GM23338 (cell line): ENCODE measurements around the gene CASP2. TPM values are rescaled to one million over a fixed set of nuclear protein-coding genes. Genes with fewer than 3 reads are reported as not detected.

Experiments used
- ATAC-seq: fragments of 200-7000 bp; cut with Tn5 transposase; 3 replicates; pipeline ENCODE4 v1.9.1; 2020
- DNase-seq: peaks from one replicate; pipeline ENCODE4 v3.0.0-alpha.2; 2015; ENCODE audit warnings: low spot score
- H2AFZ ChIP-seq: fragments of 200-600 bp; sonication (generic); 2 replicates; pipeline ENCODE4 v1.8.0; 2016; ENCODE audit warnings: antibody characterized with exemption, mild to moderate bottlenecking, moderate library complexity
- H3F3A ChIP-seq: fragments of 200-600 bp; sonication (generic); replicated peaks from 2 replicates; pipeline ENCODE4 v1.8.0; 2017; ENCODE audit warnings: antibody characterized with exemption, mixed run types, low read depth
- H3K27ac ChIP-seq: fragments of 200-600 bp; sonication (generic); 2 replicates; pipeline ENCODE4 v1.6.1; 2016; ENCODE audit warnings: low read depth
- H3K27me3 ChIP-seq: fragments of 200-600 bp; sonication (generic); 2 replicates; pipeline ENCODE4 v1.8.0; 2016; ENCODE audit warnings: mild to moderate bottlenecking, mixed run types, moderate library complexity; ENCODE audit not compliant: insufficient read depth
- H3K36me3 ChIP-seq: fragments of 200-600 bp; sonication (generic); 2 replicates; pipeline ENCODE4 v1.8.0; 2016; ENCODE audit warnings: mild to moderate bottlenecking; ENCODE audit not compliant: insufficient read depth
- H3K4me1 ChIP-seq: fragments of 200-600 bp; sonication (generic); 2 replicates; pipeline ENCODE4 v1.8.0; 2016; ENCODE audit warnings: mild to moderate bottlenecking, moderate library complexity; ENCODE audit not compliant: insufficient read depth
- H3K4me2 ChIP-seq: fragments of 200-600 bp; sonication (generic); 2 replicates; pipeline ENCODE4 v1.7.1; 2017; ENCODE audit warnings: mixed run types
- H3K4me3 ChIP-seq: fragments of 200-600 bp; sonication (generic); 2 replicates; pipeline ENCODE4 v1.6.1; 2016; ENCODE audit warnings: mixed run types
- H3K79me2 ChIP-seq: fragments of 200-600 bp; sonication (generic); replicated peaks from 2 replicates; pipeline ENCODE4 v1.8.0; 2017; ENCODE audit warnings: mild to moderate bottlenecking; ENCODE audit not compliant: insufficient read depth
- H3K9me2 ChIP-seq: fragments of 200-600 bp; sonication (generic); 2 replicates; pipeline ENCODE4 v1.8.0; 2017; ENCODE audit not compliant: insufficient read depth
- H4K20me1 ChIP-seq: fragments of 200-600 bp; sonication (generic); replicated peaks from 2 replicates; pipeline ENCODE4 v1.8.0; 2017; ENCODE audit warnings: mild to moderate bottlenecking; ENCODE audit not compliant: insufficient read depth
- H3K27ac Mint-ChIP-seq: 2 replicates; pipeline ENCODE4 v1.8.0; 2020; ENCODE audit warnings: inconsistent platforms, mild to moderate bottlenecking, moderate library complexity, mixed read lengths
- H3K27me3 Mint-ChIP-seq: 3 replicates; pipeline ENCODE4 v1.8.0; 2022; ENCODE audit warnings: low read depth, mild to moderate bottlenecking, moderate library complexity, mixed read lengths, inconsistent platforms; ENCODE audit not compliant: insufficient read depth, poor library complexity
- H3K36me3 Mint-ChIP-seq: 3 replicates; pipeline ENCODE4 v1.8.0; 2021; ENCODE audit warnings: low read depth, mild to moderate bottlenecking, inconsistent platforms, moderate library complexity, mixed read lengths
- H3K4me1 Mint-ChIP-seq: 3 replicates; pipeline ENCODE4 v1.8.0; 2020; ENCODE audit warnings: mild to moderate bottlenecking, inconsistent platforms, mixed read lengths
- H3K4me3 Mint-ChIP-seq: 3 replicates; pipeline ENCODE4 v1.8.0; 2021; ENCODE audit warnings: moderate library complexity, mild to moderate bottlenecking, inconsistent platforms, mixed read lengths
- H3K9me3 Mint-ChIP-seq: 3 replicates; pipeline ENCODE4 v1.8.0; 2020; ENCODE audit warnings: moderate library complexity, mild to moderate bottlenecking, inconsistent platforms, mixed read lengths
- CREB1 ChIP-seq: fragments of 250-450 bp; sonication (Bioruptor Pico); IDR thresholded peaks from 2 replicates; pipeline ENCODE4 v1.5.0; 2020; ENCODE audit warnings: low read depth, mild to moderate bottlenecking, moderate library complexity
- CTCF ChIP-seq, 2 experiments: fragments of 200-600 bp in 1 of 2; sonication (generic) in 1 of 2; conservative IDR thresholded peaks; 2 replicates each; pipeline versions ENCODE4 v1.5.1 to v1.6.1; 2016 to 2017; ENCODE audit warnings: antibody characterized with exemption in 2 of 2, low read depth in 2 of 2, mild to moderate bottlenecking in 2 of 2, moderate library complexity in 1 of 2
- ETS1 ChIP-seq: IDR thresholded peaks from 2 replicates; pipeline ENCODE4 v1.6.1; 2016; ENCODE audit warnings: antibody characterized with exemption
- EZH2 ChIP-seq: fragments of 200-600 bp; sonication (generic); IDR thresholded peaks from one replicate; pipeline ENCODE4 v1.8.0; 2017; ENCODE audit warnings: antibody characterized with exemption, mild to moderate bottlenecking, low read depth; ENCODE audit not compliant: unreplicated experiment
- EZH2phosphoT487 ChIP-seq: fragments of 200-600 bp; sonication (generic); IDR thresholded peaks from one replicate; pipeline ENCODE4 v1.8.1; 2018; ENCODE audit warnings: antibody characterized with exemption; ENCODE audit not compliant: unreplicated experiment
- JUNB ChIP-seq: IDR thresholded peaks from one replicate; pipeline ENCODE4 v1.6.1; 2016; ENCODE audit warnings: antibody characterized with exemption; ENCODE audit not compliant: unreplicated experiment
- POLR2AphosphoS5 ChIP-seq: IDR thresholded peaks from 2 replicates; pipeline ENCODE4 v1.6.1; 2016; ENCODE audit warnings: antibody characterized with exemption, low read depth
- REST ChIP-seq: IDR thresholded peaks from one replicate; pipeline ENCODE4 v1.6.1; 2018; ENCODE audit warnings: antibody characterized with exemption; ENCODE audit not compliant: unreplicated experiment
- STAT1 ChIP-seq: IDR thresholded peaks from one replicate; pipeline ENCODE4 v1.6.1; 2016; ENCODE audit warnings: antibody characterized with exemption; ENCODE audit not compliant: unreplicated experiment
- ZNF114 ChIP-seq: fragments of 250-450 bp; sonication (Bioruptor Pico); IDR thresholded peaks from 2 replicates; pipeline ENCODE4 v1.5.0; 2020; ENCODE audit warnings: mild to moderate bottlenecking, moderate library complexity
- ZNF331 ChIP-seq: fragments of 250-450 bp; sonication (Bioruptor Pico); IDR thresholded peaks from 2 replicates; pipeline ENCODE4 v1.5.0; 2020; ENCODE audit warnings: low read depth, mild to moderate bottlenecking, moderate library complexity
- ZNF462 ChIP-seq: fragments of 250-450 bp; sonication (Bioruptor Pico); IDR thresholded peaks from 2 replicates; pipeline ENCODE4 v1.5.0; 2020; ENCODE audit warnings: mild to moderate bottlenecking, moderate library complexity
- polyA plus RNA-seq: library from polyadenylated mRNA; unstranded; fragments of >200 nt; fragmentation: Nextera tagmentation; extraction: Ambion mirVana; gene quantifications from 2 replicates; pipeline ENCODE4 v1.2.1, GENCODE V29; 2016
- total RNA-seq: library from RNA; depleted of rRNA; stranded (reverse); fragments of >200 nt; shearing (Covaris generic); gene quantifications from 2 replicates; pipeline ENCODE4 v1.2.3, GENCODE V29; 2014

CASP2 gene
- total and polyA plus RNA-seq, 2 experiments from 2014 or later, result 17.7 to 21.8 TPM

GRCh38 chr7:143287339-143287934 lies 714 bp upstream of the CASP2 start (continued):
- TF ChIP-seq ZNF462 (CRISPR knock-in tag), result no peak
- TF ChIP-seq CREB1 (CRISPR knock-in tag), result no peak
- TF ChIP-seq ZNF114 (CRISPR knock-in tag), result no peak
- no peak for TF ChIP-seq POLR2AphosphoS5
- TF ChIP-seq ZNF331 (CRISPR knock-in tag), result no peak
- no peak for TF ChIP-seq JUNB
- no peak for TF ChIP-seq EZH2

- 0 out of 2 replicates have a peak overlapping the region, but pooled peaks have one; percentile 76 for H3K27ac ChIP-seq
- TF ChIP-seq ZNF114 (CRISPR knock-in tag) (no peak), STAT1 (no peak), ETS1 (no peak), REST (no peak), ZNF331 (CRISPR knock-in tag) (no peak), CTCF (conservative IDR thresholded peaks at IDR 0.05; ENCODE audit: low read depth in 2 of 2) (no peak), EZH2phosphoT487 (no peak), CREB1 (CRISPR knock-in tag) (no peak), POLR2AphosphoS5 (no peak)
These were observed 685 bp downstream of the CASP2 start for GRCh38 chr7:143288836-143289235.

More at GRCh38 chr7:143288836-143289235, 685 bp downstream of the CASP2 start:
- H3K36me3 ChIP-seq, result peaks cover 19% of the 10 kb centered on the region
- peak overlapping the region; percentile 97 for H2AFZ ChIP-seq
- no peak for ATAC-seq
- peaks cover 59% of the 10 kb centered on the region for H3K36me3 Mint-ChIP-seq
- H3K4me1 ChIP-seq, result peaks cover 31% of the 10 kb centered on the region
- peaks cover 6% of the 10 kb centered on the region; the same call in 1 of the 2 replicates for H3K9me2 ChIP-seq
- peaks cover 44% of the 10 kb centered on the region for H3K27me3 Mint-ChIP-seq
- H3K4me3 Mint-ChIP-seq, result peak overlapping the region; percentile 99
- H3F3A ChIP-seq, result peaks cover 13% of the 10 kb centered on the region; the same call in 1 of the 2 replicates
- peak; percentile 19 for DNase-seq
- H3K9me3 Mint-ChIP-seq, result peaks cover 18% of the 10 kb centered on the region
- H3K4me2 ChIP-seq, result peak overlapping the region; percentile 100
- peaks cover 41% of the 10 kb centered on the region for H3K79me2 ChIP-seq
- H4K20me1 ChIP-seq, result peaks cover 23% of the 10 kb centered on the region
- peaks cover 24% of the 10 kb centered on the region for H3K27me3 ChIP-seq
- H3K4me3 ChIP-seq, result peak overlapping the region; percentile 99
- peak overlapping the region; percentile 97 for H3K27ac Mint-ChIP-seq
- peaks cover 30% of the 10 kb centered on the region for H3K4me1 Mint-ChIP-seq
